ENCODE measurements around the gene MS4A14.

- no peak for TF ChIP-seq EZH2phosphoT487 (conservative IDR thresholded peaks at IDR 0.05; ENCODE audit: low read length)
- TF ChIP-seq CTCF (IDR thresholded peaks at IDR 0.05; ENCODE audit: insufficient read depth, low read length, poor library complexity, severe bottlenecking), result no peak
These were observed 49.0 kb upstream of the MS4A14 start for GRCh38 chr11:60347084-60347797.
